ENCODE measurements around the gene ASB16. TPM values are rescaled to one million over a fixed set of nuclear protein-coding genes. Genes with fewer than 3 reads are reported as not detected.
"Not testable (repeated sequence)": the region's sequence is repeated elsewhere in the genome, so short reads cannot be mapped to it uniquely, and the experiment has no call there.

Gene ASB16
- total RNA-seq, 1 donor from 2014 or later: not detected

GRCh38 chr17:44133918-44134476 is 36.5 kb upstream of the ASB16 start:
- no peaks in the 10 kb centered on the region for H3K9me3 ChIP-seq
- H3K4me3 ChIP-seq: no peak overlapping the region
- no peaks in the 10 kb centered on the region for H3K27me3 ChIP-seq
- TF ChIP-seq, protein P1, sequence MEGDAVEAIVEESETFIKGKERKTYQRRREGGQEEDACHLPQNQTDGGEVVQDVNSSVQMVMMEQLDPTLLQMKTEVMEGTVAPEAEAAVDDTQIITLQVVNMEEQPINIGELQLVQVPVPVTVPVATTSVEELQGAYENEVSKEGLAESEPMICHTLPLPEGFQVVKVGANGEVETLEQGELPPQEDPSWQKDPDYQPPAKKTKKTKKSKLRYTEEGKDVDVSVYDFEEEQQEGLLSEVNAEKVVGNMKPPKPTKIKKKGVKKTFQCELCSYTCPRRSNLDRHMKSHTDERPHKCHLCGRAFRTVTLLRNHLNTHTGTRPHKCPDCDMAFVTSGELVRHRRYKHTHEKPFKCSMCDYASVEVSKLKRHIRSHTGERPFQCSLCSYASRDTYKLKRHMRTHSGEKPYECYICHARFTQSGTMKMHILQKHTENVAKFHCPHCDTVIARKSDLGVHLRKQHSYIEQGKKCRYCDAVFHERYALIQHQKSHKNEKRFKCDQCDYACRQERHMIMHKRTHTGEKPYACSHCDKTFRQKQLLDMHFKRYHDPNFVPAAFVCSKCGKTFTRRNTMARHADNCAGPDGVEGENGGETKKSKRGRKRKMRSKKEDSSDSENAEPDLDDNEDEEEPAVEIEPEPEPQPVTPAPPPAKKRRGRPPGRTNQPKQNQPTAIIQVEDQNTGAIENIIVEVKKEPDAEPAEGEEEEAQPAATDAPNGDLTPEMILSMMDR (IDR thresholded peaks at IDR 0.05): no peak
- peaks cover 0 to 5% of the 10 kb centered on the region in 2 donors for H3K4me1 ChIP-seq
- intact Hi-C loops (cut with DNase I): no loop called here
- no peak overlapping the region for H3K27ac ChIP-seq
- no peak for DNase-seq (ENCODE audit: low spot score in 2 of 2)
- no peaks in the 10 kb centered on the region for H3K36me3 ChIP-seq

- peaks cover 0 to 5% of the 10 kb centered on the region in 2 donors for H3K4me1 ChIP-seq
- no peak overlapping the region for H3K27ac ChIP-seq
- H3K9me3 ChIP-seq: no peaks in the 10 kb centered on the region
- intact Hi-C loops (cut with DNase I): no loop called here
- TF ChIP-seq, protein P1 (IDR thresholded peaks at IDR 0.05): no peak
- no peak overlapping the region for H3K4me3 ChIP-seq
- no peaks in the 10 kb centered on the region for H3K36me3 ChIP-seq
- no peak for DNase-seq (ENCODE audit: low spot score in 2 of 2)
- no peaks in the 10 kb centered on the region for H3K27me3 ChIP-seq
These were observed 35.5 kb upstream of the ASB16 start for GRCh38 chr17:44134752-44135568.

- H3K4me3 ChIP-seq: peak overlapping the region in 1 of 2 donors; percentile 32
- intact Hi-C loops (cut with DNase I): loop anchor here (1.0 to 2.0 kb wide), 4 partner anchors 14 to 67 kb away; partner anchors contain the start of genes G6PC3 and TMUB2
These were observed 32.4 kb upstream of the ASB16 start for GRCh38 chr17:44137891-44138709.

GRCh38 chr17:44143921-44144320 is 26.6 kb upstream of the ASB16 start:
- H3K4me1 ChIP-seq; DNase-seq (ENCODE audit: low spot score in 2 of 2); H3K4me3 ChIP-seq; H3K27ac ChIP-seq; intact Hi-C loops (cut with DNase I); H3K27me3 ChIP-seq; H3K36me3 ChIP-seq; H3K9me3 ChIP-seq: not testable (repeated sequence)

More at GRCh38 chr17:44137891-44138709, 32.4 kb upstream of the ASB16 start:
- peak; percentile 91 to 98 for DNase-seq (ENCODE audit: low spot score in 2 of 2)
- TF ChIP-seq, protein P1 (IDR thresholded peaks at IDR 0.05): no peak
- H3K9me3 ChIP-seq: no peaks in the 10 kb centered on the region
- peak overlapping the region; percentile 72 to 78 for H3K27ac ChIP-seq
- no peaks in the 10 kb centered on the region for H3K27me3 ChIP-seq
- peaks cover 0 to 10% of the 10 kb centered on the region in 2 donors for H3K4me1 ChIP-seq
- no peaks in the 10 kb centered on the region for H3K36me3 ChIP-seq

DNA sequence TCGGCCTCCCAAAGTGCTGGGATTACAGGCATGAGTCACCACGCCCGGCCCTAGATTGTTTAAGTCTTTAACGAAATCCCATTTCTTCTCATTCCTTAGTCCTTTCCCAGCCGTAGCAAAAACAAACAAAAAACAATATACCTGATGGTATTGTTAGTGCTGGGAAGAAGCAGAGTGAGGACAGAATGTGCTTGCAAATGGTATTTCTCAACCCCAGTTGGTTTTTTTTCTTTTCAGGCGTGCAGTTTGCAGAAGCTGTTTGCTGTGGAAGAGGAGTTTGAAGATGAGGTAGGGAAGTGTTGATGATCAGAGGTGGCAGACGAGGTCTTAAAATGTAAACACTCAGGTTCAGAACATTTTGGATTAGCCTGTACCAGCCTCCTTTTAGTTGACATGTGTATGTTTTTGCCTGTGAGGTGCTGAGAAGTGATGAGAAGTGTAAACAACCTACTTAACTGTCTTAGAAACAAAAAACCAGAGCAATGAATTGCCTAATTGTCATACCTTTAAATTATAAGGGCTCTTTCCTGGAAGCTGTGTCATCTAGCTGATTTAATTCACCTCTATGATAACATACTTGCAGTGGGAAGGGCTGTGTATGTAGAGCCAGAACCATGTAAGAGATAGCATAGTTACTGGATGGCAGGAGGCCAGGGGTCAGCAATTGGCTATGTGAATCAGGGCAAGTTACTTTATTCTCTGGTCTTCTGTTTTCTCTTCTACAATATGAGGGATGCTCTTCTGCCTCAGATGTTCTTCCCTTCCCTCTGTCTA is 25.4 kb upstream of the ASB16 start:
- H3K4me3 ChIP-seq: no peak overlapping the region
- intact Hi-C loops (cut with DNase I): no loop called here
- TF ChIP-seq, protein P1 (IDR thresholded peaks at IDR 0.05): no peak
- no peak overlapping the region for H3K27ac ChIP-seq
- H3K4me1 ChIP-seq: peaks cover 0 to 5% of the 10 kb centered on the region in 2 donors
- no peaks in the 10 kb centered on the region for H3K36me3 ChIP-seq
- H3K9me3 ChIP-seq: no peaks in the 10 kb centered on the region
- no peak for DNase-seq (ENCODE audit: low spot score in 2 of 2)
- H3K27me3 ChIP-seq: no peaks in the 10 kb centered on the region

Measured in ascending aorta (tissue), 2 donors.